ENCODE data around the gene TANK.
A peak's percentile ranks its signal among the peaks of the same experiment; 100 is the strongest.
"Not testable (repeated sequence)": the region's sequence is repeated elsewhere in the genome, so short reads cannot be mapped to it uniquely, and the experiment has no call there.

TANK gene, protein sequence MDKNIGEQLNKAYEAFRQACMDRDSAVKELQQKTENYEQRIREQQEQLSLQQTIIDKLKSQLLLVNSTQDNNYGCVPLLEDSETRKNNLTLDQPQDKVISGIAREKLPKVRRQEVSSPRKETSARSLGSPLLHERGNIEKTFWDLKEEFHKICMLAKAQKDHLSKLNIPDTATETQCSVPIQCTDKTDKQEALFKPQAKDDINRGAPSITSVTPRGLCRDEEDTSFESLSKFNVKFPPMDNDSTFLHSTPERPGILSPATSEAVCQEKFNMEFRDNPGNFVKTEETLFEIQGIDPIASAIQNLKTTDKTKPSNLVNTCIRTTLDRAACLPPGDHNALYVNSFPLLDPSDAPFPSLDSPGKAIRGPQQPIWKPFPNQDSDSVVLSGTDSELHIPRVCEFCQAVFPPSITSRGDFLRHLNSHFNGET
- total RNA-seq: 82.8 to 98.0 (median 83.5) reads per million in 3 experiments

GRCh38 chr2:161160226-161161073 lies at the start of gene TANK:
TSS of gene TANK (plus strand) at chr2:161160428. CDS start at chr2:161179663, 19,235 bp downstream.
- peak; percentile 87 for DNase-seq

GRCh38 chr2:161111531-161111930 lies 48.7 kb upstream of the TANK start:
- DNase-seq: no peak

GRCh38 chr2:161112908-161113307 lies 47.3 kb upstream of the TANK start:
- DNase-seq: no peak

GRCh38 chr2:161113693-161114575 lies 46.3 kb upstream of the TANK start:
- no peak for DNase-seq

DNA sequence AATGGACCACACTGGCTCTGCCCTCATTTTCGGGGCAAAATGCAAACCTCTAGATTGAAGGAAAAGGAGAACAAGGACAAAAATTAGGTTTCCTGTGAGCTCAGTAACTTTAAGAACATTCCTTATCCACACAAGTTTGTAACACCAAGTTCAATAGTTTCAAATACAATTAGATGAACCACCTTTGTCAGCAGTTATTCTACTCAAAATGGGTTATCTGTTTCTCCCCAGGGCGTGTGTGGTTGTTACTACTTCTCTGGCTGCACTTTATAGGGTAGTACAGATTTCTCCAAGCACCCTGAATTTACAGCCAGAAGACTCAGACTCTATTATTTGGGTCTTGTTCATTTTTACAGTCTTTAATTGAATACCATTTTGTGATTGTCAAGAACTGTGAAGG lies 45.0 kb upstream of the TANK start:
- DNase-seq: no peak

DNA sequence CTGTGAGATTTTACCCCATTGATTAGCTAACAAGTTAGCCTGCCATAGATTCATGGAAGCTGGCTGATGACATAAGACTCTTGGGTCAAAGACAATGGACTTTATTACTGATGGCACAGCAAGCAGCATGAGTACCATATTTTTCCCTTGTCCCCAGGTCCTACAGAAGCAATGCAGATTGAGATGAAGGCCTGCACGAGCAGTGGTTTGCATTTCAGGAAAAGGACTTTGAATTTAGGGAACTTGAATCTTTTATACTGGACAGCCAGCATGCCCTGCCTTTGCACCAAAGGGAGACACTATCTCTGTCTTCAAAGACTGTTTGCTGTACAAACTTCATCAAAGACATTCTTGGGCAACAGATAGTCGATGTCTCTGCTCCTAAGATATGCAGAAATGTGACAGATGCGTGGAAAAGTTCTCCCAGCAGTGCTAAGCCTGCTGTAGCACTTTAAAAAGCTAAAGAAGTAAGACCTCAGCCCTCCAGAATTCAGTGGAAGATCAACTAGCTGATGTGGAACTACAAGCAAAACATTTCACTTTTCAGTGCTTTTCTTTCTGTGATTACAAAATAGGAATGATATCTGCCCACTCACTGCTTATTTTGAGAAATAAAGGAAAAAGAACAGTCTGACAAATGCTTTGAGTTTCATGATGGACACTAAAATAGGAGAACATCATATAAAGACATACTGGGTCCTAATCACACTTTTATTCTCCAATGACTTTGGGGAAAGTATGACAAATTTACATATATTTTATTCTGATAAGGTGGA lies 44.4 kb upstream of the TANK start:
- DNase-seq: no peak

DNA sequence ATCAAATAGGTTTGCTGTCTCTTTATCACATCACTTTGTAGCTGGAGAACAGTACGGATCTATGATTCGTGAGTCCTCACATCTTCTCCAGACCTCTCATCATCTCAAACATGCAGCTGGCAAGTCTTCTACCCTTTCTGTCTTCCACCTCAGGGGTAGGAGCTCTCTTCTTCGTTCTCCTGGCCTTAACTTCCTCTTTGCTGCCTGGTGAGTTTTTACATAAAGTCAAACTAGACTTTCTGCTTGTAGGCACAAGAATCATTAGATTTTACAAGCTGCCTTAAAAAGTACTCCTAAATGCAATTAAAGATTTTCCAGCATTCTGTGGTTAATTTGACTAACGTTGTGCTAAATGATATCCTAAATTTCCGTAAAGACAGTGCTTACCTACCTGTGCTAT lies 43.7 kb upstream of the TANK start:
- no peak for DNase-seq

GRCh38 chr2:161117506-161117905 lies 42.7 kb upstream of the TANK start:
- DNase-seq: no peak

GRCh38 chr2:161118722-161119121 lies 41.5 kb upstream of the TANK start:
- no peak for DNase-seq

- DNase-seq: no peak
Measured at GRCh38 chr2:161119483-161119882, 40.7 kb upstream of the TANK start.

DNA sequence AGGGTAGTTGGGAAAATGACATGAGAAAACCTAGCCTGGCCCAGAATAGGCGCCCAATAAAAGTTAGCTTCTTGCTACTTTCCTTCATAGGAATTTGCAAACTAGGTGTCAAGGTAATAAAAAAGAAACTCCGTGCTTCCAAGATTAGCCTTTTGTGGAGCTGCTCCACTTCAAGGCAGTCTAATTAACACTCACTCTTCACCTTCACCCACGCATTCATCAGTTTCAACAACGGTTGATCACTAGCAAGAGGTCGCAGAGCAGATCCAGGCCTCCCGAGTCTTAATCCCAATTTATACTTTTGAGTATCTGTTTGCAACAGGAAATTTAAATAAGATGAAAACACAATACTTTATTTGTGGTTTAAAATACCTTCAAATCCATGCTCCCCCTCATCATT lies 39.5 kb upstream of the TANK start:
- no peak for DNase-seq

- DNase-seq: no peak
Measured at GRCh38 chr2:161121622-161122021, 38.6 kb upstream of the TANK start.

GRCh38 chr2:161122772-161123530 lies 37.3 kb upstream of the TANK start:
- DNase-seq: no peak

- no peak for DNase-seq
Measured at GRCh38 chr2:161123531-161124030, 36.6 kb upstream of the TANK start.

DNA sequence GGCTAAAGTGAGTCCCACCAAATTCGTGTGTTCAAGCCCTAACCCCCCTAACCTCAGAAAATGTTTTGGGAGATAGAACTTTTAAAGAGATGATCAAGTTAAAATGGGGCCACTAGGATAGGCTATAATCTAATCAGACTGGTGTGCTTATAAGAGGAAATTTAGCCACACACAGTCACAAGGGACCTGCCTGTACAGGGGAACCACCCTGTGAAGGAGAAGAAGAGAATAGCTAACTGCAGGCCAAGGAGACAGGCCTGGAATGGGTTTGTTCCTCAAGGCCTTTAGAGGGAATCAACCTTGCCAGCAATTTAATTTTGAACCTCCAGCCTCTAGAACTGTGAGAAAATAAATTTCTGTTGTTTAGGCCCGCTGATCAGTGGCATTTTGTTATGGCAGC lies 36.0 kb upstream of the TANK start:
- no peak for DNase-seq

GRCh38 chr2:161128885-161129284 lies 31.3 kb upstream of the TANK start:
- no peak for DNase-seq

DNA sequence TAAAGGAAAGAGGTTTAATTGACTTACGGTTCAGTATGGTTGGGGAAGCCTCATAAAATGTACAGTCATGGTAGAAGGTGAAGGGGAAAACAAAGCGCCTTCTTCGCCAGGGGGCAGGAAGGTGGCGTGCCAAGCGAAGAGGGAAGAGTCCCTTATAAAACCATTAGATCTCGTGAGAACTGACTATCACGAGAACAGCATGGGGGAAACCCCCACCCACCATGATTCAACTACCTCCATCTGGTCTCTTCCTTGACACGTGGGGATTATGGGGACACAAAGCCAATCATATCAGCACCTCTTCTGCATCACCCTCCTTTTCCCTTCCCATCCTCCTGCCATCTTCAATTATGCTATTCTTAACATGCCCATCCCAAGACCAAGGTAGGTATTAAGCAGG lies 29.9 kb upstream of the TANK start:
- no peak for DNase-seq

- DNase-seq: no peak
Measured at GRCh38 chr2:161131074-161131680, 29.1 kb upstream of the TANK start.

DNA sequence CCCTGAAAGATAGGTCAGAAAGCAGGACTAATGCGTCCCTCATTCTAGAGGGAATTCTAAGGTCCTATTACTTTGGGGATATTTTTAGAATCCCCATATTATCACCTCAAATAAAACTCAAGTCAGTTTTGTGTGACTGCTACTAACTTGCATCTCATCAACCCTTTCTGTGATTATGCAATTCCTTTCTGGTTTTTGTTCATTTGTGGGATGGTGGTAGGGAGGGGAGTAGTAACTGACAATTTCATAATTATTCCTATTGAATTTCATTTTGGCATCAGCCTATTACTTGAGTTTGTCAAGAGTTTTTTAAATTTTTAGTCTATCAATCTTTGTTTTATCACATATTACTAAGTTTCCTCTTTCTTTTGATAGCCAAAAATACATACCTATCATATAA lies 28.4 kb upstream of the TANK start:
- DNase-seq: no peak

- not testable (repeated sequence) for DNase-seq
Measured at GRCh38 chr2:161132384-161132783, 27.8 kb upstream of the TANK start.

DNA sequence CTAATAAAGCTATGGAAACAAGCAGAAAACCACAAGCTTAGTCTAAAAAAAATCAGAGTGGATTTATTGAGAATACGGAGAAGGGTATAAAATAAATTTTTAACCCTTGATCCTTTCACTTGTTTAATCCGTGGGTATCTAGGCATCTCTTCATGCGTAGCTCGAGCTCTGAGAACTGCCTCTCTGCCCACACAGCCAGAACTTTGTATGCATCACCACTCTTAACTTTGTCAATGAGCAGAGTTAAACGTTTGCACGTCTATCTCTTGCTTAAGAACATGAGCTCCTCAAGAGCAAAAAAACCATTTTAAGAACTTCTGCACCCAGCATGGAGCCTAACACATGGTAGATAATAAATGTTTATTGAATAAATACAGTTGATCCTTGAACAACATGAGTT lies 26.9 kb upstream of the TANK start:
- no peak for DNase-seq

Data from central memory CD4-positive, alpha-beta T cell (primary cell).